Hematopoietic multipotent progenitor cell treated with erythropoietin and hydrocortisone succinate and interleukin-3 and kit ligand, for 17 days (in vitro differentiated cells): Measurements from ENCODE around the gene CABP1.
"Not testable (repeated sequence)": the region's sequence is repeated elsewhere in the genome, so short reads cannot be mapped to it uniquely, and the experiment has no call there.

Experiments used
- DNase-seq: peaks from one replicate; pipeline ENCODE4 v3.0.0-alpha.2; 2015; ENCODE audit warnings: low spot score

CABP1 gene

GRCh38 chr12:120668091-120668867 lies 27.9 kb downstream of the CABP1 start:
- DNase-seq, result no peak

GRCh38 chr12:120668868-120669840 lies 28.7 kb downstream of the CABP1 start:
- DNase-seq, result no peak

GRCh38 chr12:120670237-120670636 lies 29.8 kb downstream of the CABP1 start:
- not testable (repeated sequence) for DNase-seq

GRCh38 chr12:120670667-120671066 lies 30.2 kb downstream of the CABP1 start:
- no peak for DNase-seq

GRCh38 chr12:120674097-120674636 lies 33.7 kb downstream of the CABP1 start:
- no peak for DNase-seq

GRCh38 chr12:120677765-120678473 lies 37.5 kb downstream of the CABP1 start:
- no peak for DNase-seq

GRCh38 chr12:120678572-120678971 lies 38.1 kb downstream of the CABP1 start:
- no peak for DNase-seq

- DNase-seq, result no peak
These were observed 39.8 kb downstream of the CABP1 start for GRCh38 chr12:120680165-120680738.

GRCh38 chr12:120684523-120684932 lies 44.1 kb downstream of the CABP1 start:
- DNase-seq, result no peak

- no peak for DNase-seq
These were observed 45.1 kb downstream of the CABP1 start for GRCh38 chr12:120685522-120685921.

- DNase-seq, result peak; percentile 97
These were observed 45.8 kb downstream of the CABP1 start for GRCh38 chr12:120686151-120686689.

GRCh38 chr12:120686690-120687577 lies 46.5 kb downstream of the CABP1 start, which contains the start of gene MLEC:
TSS of gene MLEC (plus strand) at chr12:120687149. CDS start at chr12:120687297, 148 bp downstream.
- peak; percentile 97 for DNase-seq

GRCh38 chr12:120687578-120688289 lies 47.3 kb downstream of the CABP1 start:
- DNase-seq, result no peak

- DNase-seq, result peak; percentile 53
These were observed 48.2 kb downstream of the CABP1 start for GRCh38 chr12:120688527-120689071.

- no peak for DNase-seq
These were observed 49.1 kb downstream of the CABP1 start for GRCh38 chr12:120689397-120690082.

GRCh38 chr12:120690083-120690450 lies 49.6 kb downstream of the CABP1 start:
- DNase-seq, result no peak

- DNase-seq, result no peak
These were observed 50.6 kb downstream of the CABP1 start for GRCh38 chr12:120690978-120691377.

GRCh38 chr12:120692524-120693033 lies 52.2 kb downstream of the CABP1 start:
- no peak for DNase-seq
